DMS 273 (cell line): ENCODE results near the gene TMEM132A.

Experiments
- DNase-seq: peaks from one replicate; lab custom pipeline; 2025; ENCODE audit not compliant: unreplicated experiment; lab: John Stamatoyannopoulos, UW

Gene TMEM132A

GRCh38 chr11:60924110-60924905, at the start of gene TMEM132A:
Gene TMEM132A, plus strand, starts transcription at chr11:60924460. Its CDS starts 174 bp downstream, at chr11:60924634.
- DNase-seq = peak; percentile 86

GRCh38 chr11:60875366-60876167, 48.7 kb upstream of the TMEM132A start:
- no peak for DNase-seq

- DNase-seq = no peak
Measured at GRCh38 chr11:60876168-60876485, 48.1 kb upstream of the TMEM132A start.

- no peak for DNase-seq
Measured at GRCh38 chr11:60878245-60879101, 45.8 kb upstream of the TMEM132A start.

- no peak for DNase-seq
Measured at GRCh38 chr11:60879104-60879503, 45.2 kb upstream of the TMEM132A start.

- no peak for DNase-seq
Measured at GRCh38 chr11:60879971-60880588, 44.2 kb upstream of the TMEM132A start.

GRCh38 chr11:60880643-60881282, 43.5 kb upstream of the TMEM132A start:
- no peak for DNase-seq

GRCh38 chr11:60887556-60887955, 36.7 kb upstream of the TMEM132A start:
- peak; percentile 81 for DNase-seq

- DNase-seq = no peak
Measured at GRCh38 chr11:60889869-60890311, 34.4 kb upstream of the TMEM132A start.

- DNase-seq = no peak
Measured at GRCh38 chr11:60890696-60891095, 33.6 kb upstream of the TMEM132A start.

- DNase-seq = peak; percentile 46
Measured at GRCh38 chr11:60891103-60891741, 33.0 kb upstream of the TMEM132A start.

- no peak for DNase-seq
Measured at GRCh38 chr11:60895687-60896086, 28.6 kb upstream of the TMEM132A start.

GRCh38 chr11:60897496-60897895, 26.8 kb upstream of the TMEM132A start:
- DNase-seq = no peak

- peak; percentile 72 for DNase-seq
Measured at GRCh38 chr11:60899046-60899936, 25.0 kb upstream of the TMEM132A start.

GRCh38 chr11:60899977-60900376, 24.3 kb upstream of the TMEM132A start:
- no peak for DNase-seq

GRCh38 chr11:60900673-60901404, 23.4 kb upstream of the TMEM132A start:
- DNase-seq = no peak

GRCh38 chr11:60902625-60903024, 21.6 kb upstream of the TMEM132A start:
- DNase-seq = no peak

- no peak for DNase-seq
Measured at GRCh38 chr11:60905047-60905446, 19.2 kb upstream of the TMEM132A start.
